HL-60 (cell line): ENCODE results near the gene TMEM86B. TPM values are rescaled to one million over a fixed set of nuclear protein-coding genes. Genes with fewer than 3 reads are reported as not detected.

Source experiments
- DNase-seq, 2 experiments: peaks; one replicate each; pipeline ENCODE4 v3.0.0-alpha.2; 2010 to 2020; ENCODE audit warnings: low read depth in 1 of 2, low spot score in 1 of 2
- H3K27ac ChIP-seq: fragments of 250-450 bp; sonication (Bioruptor Pico); replicated peaks from 2 replicates; pipeline ENCODE4 v1.5.1; 2020; ENCODE audit warnings: mild to moderate bottlenecking, moderate library complexity
- H3K27me3 ChIP-seq: fragments of 250-450 bp; sonication (Bioruptor Pico); 2 replicates; pipeline ENCODE4 v1.5.1; 2021; ENCODE audit warnings: mild to moderate bottlenecking, moderate library complexity; ENCODE audit not compliant: insufficient read depth, poor library complexity, severe bottlenecking
- H3K4me3 ChIP-seq: replicated peaks from 2 replicates; pipeline ENCODE4 v1.5.1; 2011; ENCODE audit warnings: mild to moderate bottlenecking, control low read depth, low read length; ENCODE audit not compliant: insufficient read depth
- CTCF ChIP-seq: IDR thresholded peaks from one replicate; pipeline ENCODE4 v1.5.1; 2011; ENCODE audit warnings: low read length, control low read depth, inconsistent platforms; ENCODE audit not compliant: insufficient read depth
- GABPA ChIP-seq: IDR thresholded peaks from 2 replicates; pipeline ENCODE4 v1.6.1; 2012; ENCODE audit warnings: low read depth
- POLR2AphosphoS5 ChIP-seq: IDR thresholded peaks from 2 replicates; pipeline ENCODE4 v1.6.1; 2012; ENCODE audit warnings: low read depth
- REST ChIP-seq: IDR thresholded peaks from 2 replicates; pipeline ENCODE4 v1.6.1; 2012; ENCODE audit warnings: low read depth; ENCODE audit not compliant: insufficient replicate concordance
- SPI1 ChIP-seq: IDR thresholded peaks from 2 replicates; pipeline ENCODE4 v1.6.1; 2012; ENCODE audit warnings: low read depth, mild to moderate bottlenecking, borderline replicate concordance
- microRNA-seq: library from miRNA; unstranded; fragments of <30 nt; microRNA quantifications from one replicate; pipeline ENCODE4, GENCODE V29; 2018

Gene TMEM86B

GRCh38 chr19:55181740-55182139 lies 46.8 kb downstream of the TMEM86B start:
- no peak for DNase-seq
- Histone ChIP-seq H3K27me3 (peaks cover 29% of the 10 kb centered on the region), H3K4me3 (no peak overlapping the region), H3K27ac (no peak overlapping the region)
- TF ChIP-seq CTCF (no peak), GABPA (no peak), POLR2AphosphoS5 (no peak), REST (no peak), SPI1 (no peak)

GRCh38 chr19:55179606-55180484 lies 48.7 kb downstream of the TMEM86B start, which contains the start of gene SYT5:
Gene SYT5 (minus strand): TSS chr19:55180289. CDS start chr19:55179041, 1,248 bp downstream.
- H3K4me3 ChIP-seq = no peak within 1 kb of the TSS
- peak; percentile 20 to 38 for DNase-seq
- no peak within 1 kb of the TSS for H3K27ac ChIP-seq
- peaks cover 31% of the 10 kb centered on the region for H3K27me3 ChIP-seq
- TF ChIP-seq GABPA (no peak), REST (peak; percentile 99)

- TF ChIP-seq CTCF = no peak
- TF ChIP-seq SPI1 = no peak
- TF ChIP-seq REST = no peak
- TF ChIP-seq GABPA = no peak
- no peak for TF ChIP-seq POLR2AphosphoS5
- Histone ChIP-seq H3K27ac (no peak overlapping the region), H3K4me3 (no peak overlapping the region), H3K27me3 (peaks cover 38% of the 10 kb centered on the region)
- DNase-seq = peak; percentile 49 to 60
Measured at GRCh38 chr19:55178781-55179599, 49.6 kb downstream of the TMEM86B start.

Small RNA genes lying within 50 kb of the gene (microRNA-seq; reads per million reads assigned to microRNA genes)
- 2.4 reads per million for gene MIR6802
- 1.8 reads per million for gene MIR6803
- not detected for gene MIR6804
